GM18861 (cell line): ENCODE data around the gene RPL41.
"Not testable (repeated sequence)": the region's sequence is repeated elsewhere in the genome, so short reads cannot be mapped to it uniquely, and the experiment has no call there.

Experiments
- ATAC-seq: cut with Tn5 transposase; IDR thresholded peaks from one replicate; pipeline ENCODE4 v1.9.1; 2021; ENCODE audit not compliant: unreplicated experiment

The RPL41 gene

DNA sequence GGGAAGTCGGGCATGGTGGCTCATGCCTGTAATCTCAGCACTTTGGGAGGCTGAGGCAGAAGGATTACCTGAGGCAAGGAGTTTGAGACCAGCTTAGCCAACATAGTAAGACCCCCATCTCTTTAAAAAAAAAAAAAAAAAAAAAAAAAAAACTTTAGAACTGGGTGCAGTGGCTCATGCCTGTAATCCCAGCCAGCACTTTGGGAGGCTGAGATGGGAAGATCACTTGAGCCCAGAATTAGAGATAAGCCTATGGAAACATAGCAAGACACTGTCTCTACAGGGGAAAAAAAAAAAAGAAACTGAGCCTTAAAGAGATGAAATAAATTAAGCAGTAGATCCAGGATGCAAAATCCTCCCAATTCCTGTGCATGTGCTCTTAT lies 13.8 kb upstream of the RPL41 start:
- no peak for ATAC-seq

DNA sequence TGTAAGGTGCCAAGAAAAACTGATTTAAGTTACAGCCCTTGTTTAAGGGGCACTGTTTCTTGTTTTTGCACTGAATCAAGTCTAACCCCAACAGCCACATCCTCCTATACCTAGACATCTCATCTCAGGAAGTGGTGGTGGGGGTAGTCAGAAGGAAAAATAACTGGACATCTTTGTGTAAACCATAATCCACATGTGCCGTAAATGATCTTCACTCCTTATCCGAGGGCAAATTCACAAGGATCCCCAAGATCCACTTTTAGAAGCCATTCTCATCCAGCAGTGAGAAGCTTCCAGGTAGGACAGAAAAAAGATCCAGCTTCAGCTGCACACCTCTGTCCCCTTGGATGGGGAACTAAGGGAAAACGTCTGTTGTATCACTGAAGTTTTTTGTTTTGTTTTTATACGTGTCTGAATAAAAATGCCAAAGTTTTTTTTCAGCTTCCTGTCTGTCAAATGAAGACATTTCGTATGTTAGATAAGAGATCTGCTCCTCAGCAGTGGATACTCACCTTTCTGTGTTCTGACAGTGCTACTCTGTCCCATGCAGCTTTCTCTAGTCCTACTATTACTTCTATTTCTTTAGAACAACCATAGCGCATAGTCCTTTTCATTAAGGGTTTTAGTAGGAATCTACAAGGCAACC lies 13.2 kb upstream of the RPL41 start:
- ATAC-seq = no peak

DNA sequence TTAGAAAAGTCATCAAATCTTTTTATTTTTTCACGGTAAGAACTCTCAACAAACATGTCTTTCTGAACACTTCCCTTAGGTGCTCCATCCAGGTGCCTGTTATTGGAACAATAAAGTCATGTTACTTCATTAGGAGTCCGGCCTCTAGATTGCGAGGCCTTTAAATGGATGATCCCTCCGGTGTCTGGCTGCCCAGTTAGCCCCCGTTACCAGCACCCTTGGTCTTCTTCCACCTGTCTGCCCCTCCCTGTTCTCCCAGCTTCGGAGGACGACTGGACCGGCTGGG lies 12.7 kb upstream of the RPL41 start:
- no peak for ATAC-seq

DNA sequence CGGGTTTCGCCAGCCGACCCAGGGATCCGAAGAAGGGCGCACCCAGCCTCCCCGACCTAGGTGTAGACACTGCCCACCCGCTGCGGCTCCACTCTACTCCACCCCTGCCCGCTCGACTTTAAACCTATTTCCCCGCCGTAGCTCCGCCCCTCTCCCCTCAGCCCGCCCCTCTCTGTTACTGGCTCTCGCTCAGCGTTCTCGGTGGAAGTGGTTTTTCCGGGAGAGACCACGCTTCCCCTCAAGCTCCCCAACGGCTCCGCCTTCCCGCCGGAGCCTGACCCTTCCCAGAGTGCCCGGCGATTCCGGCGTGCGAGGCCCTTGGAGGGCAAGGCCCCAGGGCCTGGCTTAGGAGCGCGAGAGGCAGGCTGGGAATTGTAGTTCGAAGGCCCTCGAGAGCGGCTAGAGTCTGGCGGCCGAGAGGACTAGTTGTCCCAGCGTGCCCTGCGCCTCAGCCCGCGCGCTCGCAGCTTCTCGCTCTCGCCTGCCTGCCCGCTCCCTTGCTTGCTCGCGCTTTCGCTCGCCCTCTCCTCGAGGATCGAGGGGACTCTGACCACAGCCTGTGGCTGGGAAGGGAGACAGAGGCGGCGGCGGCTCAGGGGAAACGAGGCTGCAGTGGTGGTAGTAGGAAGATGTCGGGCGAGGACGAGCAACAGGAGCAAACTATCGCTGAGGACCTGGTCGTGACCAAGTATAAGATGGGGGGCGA lies 12.2 kb upstream of the RPL41 start, which contains the start of gene PA2G4:
TSS of gene PA2G4 (plus strand) at position 451 of the 706 bp plus-strand sequence. CDS start at position 630, 179 bp downstream.
- peak; percentile 93 for ATAC-seq

DNA sequence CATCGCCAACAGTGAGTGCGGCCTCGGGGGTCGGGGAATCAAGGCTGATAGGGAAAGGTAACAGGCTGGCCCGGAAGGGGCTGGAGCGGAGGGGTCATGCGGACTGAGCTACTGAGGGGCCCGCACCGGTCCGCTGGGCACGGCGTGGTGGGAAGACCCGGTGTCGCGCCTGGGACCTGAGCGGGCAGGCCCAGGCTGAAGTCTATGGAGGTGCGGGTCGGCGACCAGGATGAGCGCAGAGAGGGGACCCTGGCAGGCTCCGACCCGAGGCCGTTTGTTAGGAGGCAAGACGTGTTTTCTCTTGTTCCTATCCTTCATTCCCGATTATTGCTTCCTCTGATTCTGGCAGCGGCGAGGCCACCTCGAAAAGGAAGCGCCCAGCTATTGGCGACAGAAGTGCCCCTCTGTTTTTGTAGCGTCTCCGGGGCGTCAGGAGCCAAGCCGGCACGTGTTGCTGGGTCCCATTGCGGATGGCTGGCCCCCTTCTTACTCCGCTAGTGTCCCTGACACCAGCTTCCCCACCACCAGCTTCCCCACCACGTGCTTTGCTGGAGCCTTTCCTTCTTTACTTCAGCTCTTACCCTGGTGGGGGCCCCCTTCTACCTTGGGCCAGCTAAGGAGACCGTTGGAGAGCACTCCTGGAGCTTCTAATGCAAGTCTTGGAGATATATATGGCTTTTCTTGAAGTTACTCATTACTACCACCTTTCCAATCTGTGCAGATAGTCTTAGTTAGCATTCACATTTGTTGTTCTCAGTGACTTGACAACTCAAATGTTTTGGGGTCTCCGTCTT lies 11.4 kb upstream of the RPL41 start:
- no peak for ATAC-seq

DNA sequence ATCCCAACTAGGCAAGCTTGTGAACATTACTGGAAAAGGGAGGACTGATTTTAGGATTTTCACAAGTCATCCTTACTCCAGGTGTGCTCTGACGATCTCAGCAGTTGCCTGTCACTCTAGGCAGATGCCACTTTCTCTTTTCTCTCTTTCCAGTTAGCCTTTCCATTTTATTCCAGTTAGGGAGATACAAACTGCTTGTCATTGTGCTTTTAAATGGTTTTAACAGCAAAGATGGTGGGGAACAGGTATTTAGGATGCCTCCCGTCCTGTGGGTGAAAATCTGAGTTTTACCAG lies 10.9 kb upstream of the RPL41 start:
- no peak for ATAC-seq

DNA sequence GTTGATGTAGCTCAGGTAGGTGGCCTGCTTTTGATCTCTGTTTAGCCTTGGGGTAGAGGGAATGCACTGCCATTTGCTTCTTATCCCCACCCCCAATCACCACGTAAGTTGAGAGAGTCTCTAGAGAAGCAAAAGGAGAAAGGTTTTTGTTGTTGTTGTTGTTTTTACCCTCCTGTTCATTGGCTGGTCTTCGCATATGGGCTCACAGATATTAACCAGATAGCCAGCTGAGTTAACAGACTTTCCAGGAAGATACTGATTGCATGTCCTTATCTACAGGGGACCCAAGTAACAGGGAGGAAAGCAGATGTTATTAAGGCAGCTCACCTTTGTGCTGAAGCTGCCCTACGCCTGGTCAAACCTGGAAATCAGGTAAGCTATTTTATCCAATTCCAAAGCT lies 9.2 kb upstream of the RPL41 start:
- ATAC-seq = no peak

DNA sequence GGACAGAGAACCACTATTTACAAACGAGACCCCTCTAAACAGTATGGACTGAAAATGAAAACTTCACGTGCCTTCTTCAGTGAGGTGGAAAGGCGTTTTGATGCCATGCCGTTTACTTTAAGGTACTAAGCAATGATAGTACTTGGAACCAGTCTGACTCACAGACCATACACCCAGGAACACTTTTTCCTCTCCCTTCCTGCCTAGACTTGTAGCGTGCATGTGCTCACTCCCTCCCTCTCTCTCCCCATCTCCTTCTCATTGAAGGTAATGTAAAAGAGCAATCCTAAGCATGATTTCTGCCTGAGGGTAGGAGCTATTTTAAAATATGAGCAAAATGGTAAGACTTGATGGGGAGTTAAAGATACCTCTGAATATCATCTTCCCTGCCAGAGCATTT lies 5.9 kb upstream of the RPL41 start:
- no peak for ATAC-seq

DNA sequence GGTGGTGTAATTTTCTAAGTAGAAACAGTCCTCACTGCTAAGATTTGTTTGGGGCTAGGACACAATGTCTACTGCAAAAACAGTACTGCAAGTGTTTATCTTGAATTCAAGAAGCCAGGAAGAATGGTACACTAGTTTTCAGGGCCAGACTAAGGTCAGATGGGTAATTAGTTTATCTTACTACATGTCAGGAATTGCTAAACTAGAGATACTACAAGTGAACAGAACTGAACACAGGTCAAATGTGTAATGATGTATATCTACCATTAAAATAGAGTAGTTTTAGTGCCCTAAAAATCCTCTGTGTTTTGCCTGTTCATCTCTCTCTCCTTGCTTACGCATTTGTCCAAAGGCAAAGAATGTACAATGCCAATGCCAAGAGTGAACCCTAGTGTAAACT lies 2.3 kb upstream of the RPL41 start:
- no peak for ATAC-seq

DNA sequence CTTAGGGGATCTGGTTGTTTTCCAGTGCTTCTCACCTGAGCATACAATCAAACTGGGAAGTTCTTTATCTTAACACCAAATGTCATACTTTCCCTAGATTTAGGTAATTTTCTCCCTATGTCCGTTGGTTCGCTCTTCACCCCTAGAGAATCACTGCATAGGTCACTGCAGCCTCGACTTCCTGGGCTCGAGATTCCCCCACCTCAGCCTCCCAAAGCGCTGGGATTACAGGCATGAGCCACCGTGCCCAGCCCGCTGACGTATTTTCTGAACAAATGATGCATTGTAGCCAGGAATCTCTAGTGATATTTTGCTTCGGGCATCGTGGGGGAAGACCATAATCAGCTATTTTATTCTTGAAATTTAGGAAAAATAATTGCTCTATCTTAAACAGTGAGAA lies 1.1 kb upstream of the RPL41 start:
- ATAC-seq = no peak

DNA sequence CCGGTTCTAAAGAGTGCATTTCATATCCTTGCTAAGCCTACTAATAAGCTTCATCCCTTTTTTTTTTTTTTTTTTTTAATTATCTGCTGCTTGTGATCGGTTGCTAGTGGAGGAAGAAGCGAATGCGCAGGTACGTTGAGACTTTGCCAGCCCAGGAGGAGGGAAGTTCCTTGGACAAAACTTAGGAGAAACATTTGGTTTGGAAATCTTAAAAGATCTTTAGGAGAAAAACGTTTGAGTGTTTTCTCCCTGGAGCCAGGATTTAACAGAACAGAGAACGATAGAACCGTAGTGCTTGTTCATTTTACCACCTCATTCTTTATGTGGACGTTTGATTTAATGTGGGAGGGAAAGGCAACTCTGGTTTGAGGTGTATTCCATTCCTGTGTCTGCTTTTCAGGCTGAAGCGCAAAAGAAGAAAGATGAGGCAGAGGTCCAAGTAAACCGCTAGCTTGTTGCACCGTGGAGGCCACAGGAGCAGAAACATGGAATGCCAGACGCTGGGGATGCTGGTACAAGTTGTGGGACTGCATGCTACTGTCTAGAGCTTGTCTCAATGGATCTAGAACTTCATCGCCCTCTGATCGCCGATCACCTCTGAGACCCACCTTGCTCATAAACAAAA lies 761 bp downstream of the RPL41 start:
- ATAC-seq = not testable (repeated sequence)

DNA sequence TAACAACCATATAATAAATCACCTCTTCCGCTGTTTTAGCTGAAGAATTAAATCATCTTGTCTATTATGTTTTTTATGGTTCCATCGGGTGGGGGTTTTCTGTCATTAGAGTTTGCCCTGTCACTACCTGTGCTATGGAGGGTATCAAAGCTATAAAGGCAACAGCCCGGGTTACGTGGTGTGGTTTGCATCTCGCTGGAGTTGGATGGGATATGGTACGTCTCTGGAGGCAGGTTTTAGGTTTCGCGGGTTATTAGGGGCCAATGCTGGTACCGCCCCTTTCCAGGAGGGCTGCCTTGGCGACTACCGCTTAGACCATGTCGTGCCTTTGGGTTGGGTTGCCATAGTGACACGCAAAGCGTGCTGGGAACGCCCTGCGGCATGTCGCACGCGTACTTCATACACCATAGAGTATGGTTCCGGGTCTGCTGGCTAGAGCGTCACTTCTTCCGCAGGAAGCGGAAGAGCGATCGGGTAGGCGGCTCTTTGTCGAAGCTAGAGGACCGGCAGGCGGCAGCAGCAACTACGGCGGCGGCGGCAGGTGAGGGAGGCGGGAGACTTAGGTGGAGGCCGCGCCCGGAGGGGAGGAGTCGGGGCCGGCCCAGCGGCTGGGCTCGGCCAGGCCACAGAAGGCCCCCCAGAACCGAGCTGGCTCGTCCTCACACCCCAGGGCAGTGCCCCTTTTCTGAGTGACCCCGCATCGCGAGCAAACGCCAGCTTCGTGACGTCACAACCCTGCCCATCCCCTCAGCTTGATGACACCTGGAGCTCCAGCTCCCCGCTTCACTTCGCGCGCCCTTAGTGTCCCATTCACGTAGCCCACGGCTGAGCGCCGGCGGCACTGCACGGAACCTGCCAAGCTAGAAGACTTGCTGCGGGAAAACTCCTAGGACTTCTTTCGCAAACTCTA lies 1.6 kb downstream of the RPL41 start, which contains the start of gene ZC3H10:
TSS of gene ZC3H10 (plus strand) at position 489 of the 910 bp plus-strand sequence. CDS start 2,297 bp downstream, outside the sequence.
- ATAC-seq = peak; percentile 86

DNA sequence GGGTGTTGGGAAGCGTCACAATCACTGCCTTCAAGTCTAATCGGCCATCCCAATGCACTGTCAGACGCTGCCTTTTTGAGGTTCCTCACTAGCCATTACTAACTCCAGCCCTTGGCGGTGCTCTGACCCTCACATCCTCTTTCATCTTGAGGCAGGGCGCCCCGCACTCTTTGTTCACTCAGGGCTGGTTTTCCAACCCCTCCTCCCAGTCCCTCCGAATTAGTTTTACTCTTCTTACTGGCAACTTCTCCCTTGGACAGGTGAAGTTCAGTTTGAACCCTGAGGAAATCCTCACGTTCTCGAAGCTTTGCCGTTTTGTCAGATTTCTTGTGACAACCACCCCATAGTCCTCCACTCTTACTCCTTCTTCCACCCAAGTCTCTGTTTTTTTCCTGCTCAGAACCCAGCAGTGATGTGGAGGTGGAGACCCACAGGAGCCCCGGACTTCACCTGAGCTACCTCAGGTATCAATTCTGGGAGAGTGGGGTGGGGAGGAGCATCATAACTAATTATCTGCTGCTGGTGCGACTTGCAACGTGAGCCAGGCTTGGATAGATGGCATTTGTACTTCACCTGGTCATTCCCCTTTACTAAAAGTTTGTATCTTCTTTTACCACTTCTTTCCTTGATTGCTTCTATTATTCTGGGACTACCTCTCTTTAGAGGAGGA lies 2.4 kb downstream of the RPL41 start:
- ATAC-seq = no peak

DNA sequence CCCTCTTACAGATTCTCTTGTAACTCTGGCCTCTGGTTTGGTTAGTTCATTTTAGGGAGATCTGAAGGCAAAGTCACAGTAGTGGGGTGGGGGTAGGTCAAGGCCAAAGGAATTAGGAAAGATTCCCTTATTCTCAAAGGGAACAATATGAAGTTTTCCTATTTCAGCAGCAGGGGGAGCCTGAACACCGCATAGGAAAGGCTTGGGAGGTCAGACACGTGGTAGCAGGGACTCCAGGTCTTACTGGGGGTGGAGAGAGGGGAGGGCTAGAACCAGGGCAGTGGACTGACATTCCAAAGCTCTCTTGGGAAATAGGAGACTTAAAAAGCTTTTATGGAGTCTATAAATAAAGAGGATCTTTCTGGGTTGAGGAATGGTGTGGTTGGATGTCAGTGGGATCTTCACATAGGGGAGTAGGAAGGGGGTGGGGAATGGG lies 2.9 kb downstream of the RPL41 start:
- ATAC-seq = no peak

DNA sequence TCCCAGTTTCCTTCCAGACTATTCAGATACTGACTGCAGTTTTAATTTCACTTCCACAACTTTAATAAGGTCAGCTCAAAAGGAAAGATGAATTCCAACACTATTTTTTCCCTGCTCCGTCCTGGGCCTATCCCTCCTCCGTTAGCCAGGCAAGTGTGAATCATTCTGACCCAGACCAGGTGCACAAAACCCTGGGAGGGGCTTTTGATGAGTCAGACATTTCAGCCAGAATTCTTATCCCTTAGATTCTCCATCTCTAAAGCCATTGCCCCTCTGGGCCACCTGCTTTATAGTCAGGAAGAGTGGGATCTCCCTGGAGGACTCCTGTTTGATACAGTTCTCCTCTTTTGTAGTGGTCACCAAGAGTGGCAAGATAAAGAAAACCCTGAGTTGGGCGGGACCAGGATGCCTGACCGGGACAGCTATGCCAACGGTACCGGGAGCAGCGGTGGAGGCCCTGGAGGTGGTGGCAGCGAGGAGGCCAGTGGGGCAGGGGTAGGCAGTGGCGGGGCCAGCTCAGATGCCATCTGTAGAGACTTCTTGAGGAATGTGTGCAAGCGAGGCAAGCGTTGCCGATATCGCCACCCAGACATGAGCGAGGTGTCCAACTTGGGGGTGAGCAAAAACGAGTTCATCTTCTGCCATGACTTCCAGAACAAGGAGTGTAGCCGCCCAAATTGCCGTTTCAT lies 3.9 kb downstream of the RPL41 start:
- ATAC-seq = no peak

DNA sequence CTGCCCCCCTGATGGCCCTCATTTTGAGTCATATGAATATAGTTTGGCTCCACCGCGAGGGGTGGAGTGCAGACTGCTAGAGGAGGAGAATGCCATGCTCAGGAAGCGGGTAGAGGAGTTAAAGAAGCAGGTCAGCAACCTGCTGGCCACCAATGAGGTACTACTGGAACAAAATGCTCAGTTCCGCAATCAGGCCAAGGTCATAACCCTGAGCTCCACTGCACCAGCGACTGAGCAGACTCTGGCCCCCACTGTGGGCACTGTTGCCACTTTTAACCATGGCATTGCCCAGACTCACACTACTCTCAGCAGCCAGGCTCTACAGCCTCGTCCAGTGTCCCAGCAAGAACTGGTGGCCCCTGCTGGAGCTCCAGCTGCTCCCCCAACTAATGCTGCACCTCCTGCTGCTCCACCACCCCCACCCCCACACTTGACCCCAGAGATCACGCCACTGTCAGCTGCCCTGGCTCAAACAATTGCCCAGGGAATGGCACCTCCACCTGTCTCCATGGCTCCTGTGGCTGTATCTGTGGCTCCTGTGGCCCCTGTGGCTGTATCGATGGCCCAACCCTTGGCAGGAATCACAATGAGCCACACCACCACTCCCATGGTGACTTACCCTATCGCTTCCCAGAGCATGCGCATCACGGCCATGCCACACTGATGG lies 4.9 kb downstream of the RPL41 start:
- ATAC-seq = no peak

DNA sequence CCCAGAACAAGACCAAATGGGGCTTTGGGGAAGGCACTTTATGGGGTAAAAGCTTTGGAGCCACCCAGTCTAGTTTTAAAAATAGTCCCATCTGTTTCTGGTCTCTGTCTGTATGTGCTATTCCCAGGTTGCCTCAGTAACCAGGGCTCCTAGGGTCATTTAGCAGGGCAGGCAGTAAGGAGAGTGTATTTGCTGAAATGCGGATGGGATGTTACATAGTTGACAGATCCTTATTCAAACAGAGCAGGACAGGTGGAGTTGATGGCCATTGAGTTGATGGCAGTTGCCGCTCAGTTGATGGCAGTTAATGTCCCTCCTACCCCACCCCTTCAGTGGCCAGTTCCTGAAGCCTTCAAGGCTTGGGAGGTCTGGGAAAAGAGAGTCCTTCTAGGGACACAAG lies 6.2 kb downstream of the RPL41 start:
- no peak for ATAC-seq

DNA sequence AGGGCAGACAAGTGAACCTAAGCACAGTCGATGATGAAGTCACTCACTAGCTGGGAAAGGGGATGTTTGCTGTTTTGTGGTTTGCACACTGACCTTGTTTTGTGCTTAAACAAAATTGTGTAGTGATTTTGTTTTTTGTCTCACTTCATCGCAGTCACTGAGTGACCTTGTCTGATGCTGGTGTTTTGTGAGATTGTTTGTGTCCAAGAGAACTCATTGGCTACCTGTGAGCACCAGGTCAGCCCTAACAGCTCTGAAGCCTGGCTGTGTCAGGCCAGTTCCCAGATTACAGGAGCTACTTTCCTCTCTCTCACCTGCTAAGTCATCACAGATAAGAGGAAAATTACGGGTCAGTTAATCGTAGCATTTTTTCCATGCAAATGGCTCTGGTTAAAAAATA lies 7.7 kb downstream of the RPL41 start:
- no peak for ATAC-seq

DNA sequence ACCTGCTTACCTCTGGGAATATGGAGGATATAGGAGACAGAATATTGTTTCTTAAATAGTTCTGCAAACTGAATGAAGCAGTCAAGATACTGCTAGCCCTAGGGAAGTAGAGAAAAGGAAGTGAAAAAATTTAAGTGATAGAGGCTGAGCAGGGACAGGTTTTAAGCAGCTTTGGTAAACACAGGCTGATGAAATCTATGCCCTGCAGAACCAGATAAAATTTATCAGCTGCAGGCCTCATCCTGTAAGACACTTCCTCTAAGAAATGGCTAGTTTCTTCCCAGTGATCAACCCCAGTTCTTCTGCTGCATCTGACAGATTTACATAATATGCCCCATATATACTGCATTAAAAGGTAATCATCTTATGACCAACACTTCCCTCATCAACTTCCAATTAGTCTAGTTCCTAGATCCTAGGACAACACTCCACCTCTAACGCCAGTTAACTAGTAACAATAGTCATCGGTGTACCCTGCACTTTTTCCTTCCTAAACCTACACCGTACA lies 10.4 kb downstream of the RPL41 start:
- no peak for ATAC-seq
